ENCODE data around the gene SRSF12.
"Not testable (repeated sequence)": the region's sequence is repeated elsewhere in the genome, so short reads cannot be mapped to it uniquely, and the experiment has no call there.

SRSF12 gene

GRCh38 chr6:89073014-89073620 lies 44.8 kb downstream of the SRSF12 start:
- DNase-seq (ENCODE audit: low read depth in 1 of 2, low spot score in 1 of 2): no peak

- no peak for DNase-seq (ENCODE audit: low read depth in 1 of 2, low spot score in 1 of 2)
Observed at GRCh38 chr6:89071036-89071435, 46.8 kb downstream of the SRSF12 start.

- no peak for DNase-seq (ENCODE audit: low read depth in 1 of 2, low spot score in 1 of 2)
Observed at GRCh38 chr6:89069536-89070163, 48.2 kb downstream of the SRSF12 start.

GRCh38 chr6:89068695-89069094 lies 49.2 kb downstream of the SRSF12 start:
- DNase-seq (ENCODE audit: low read depth in 1 of 2, low spot score in 1 of 2): no peak

- DNase-seq (ENCODE audit: low read depth in 1 of 2, low spot score in 1 of 2): no peak
Observed at GRCh38 chr6:89067796-89068195, 50.1 kb downstream of the SRSF12 start.

GRCh38 chr6:89066940-89067646 lies 50.8 kb downstream of the SRSF12 start:
- no peak for DNase-seq (ENCODE audit: low read depth in 1 of 2, low spot score in 1 of 2)

- DNase-seq (ENCODE audit: low read depth in 1 of 2, low spot score in 1 of 2): not testable (repeated sequence)
Observed at GRCh38 chr6:89066121-89066520, 51.8 kb downstream of the SRSF12 start.

GRCh38 chr6:89064931-89065330 lies 52.9 kb downstream of the SRSF12 start:
- not testable (repeated sequence) for DNase-seq (ENCODE audit: low read depth in 1 of 2, low spot score in 1 of 2)

GRCh38 chr6:89063881-89064280 lies 54.0 kb downstream of the SRSF12 start:
- DNase-seq (ENCODE audit: low read depth in 1 of 2, low spot score in 1 of 2): no peak

- DNase-seq (ENCODE audit: low read depth in 1 of 2, low spot score in 1 of 2): no peak
Observed at GRCh38 chr6:89059227-89059626, 58.6 kb downstream of the SRSF12 start.

GRCh38 chr6:89058627-89059026 lies 59.2 kb downstream of the SRSF12 start:
- DNase-seq (ENCODE audit: low read depth in 1 of 2, low spot score in 1 of 2): no peak

GRCh38 chr6:89057759-89058158 lies 60.1 kb downstream of the SRSF12 start:
- DNase-seq (ENCODE audit: low read depth in 1 of 2, low spot score in 1 of 2): no peak

- no peak for DNase-seq (ENCODE audit: low read depth in 1 of 2, low spot score in 1 of 2)
Observed at GRCh38 chr6:89054208-89054607, 63.7 kb downstream of the SRSF12 start.

GRCh38 chr6:89051676-89052075 lies 66.2 kb downstream of the SRSF12 start:
- DNase-seq (ENCODE audit: low read depth in 1 of 2, low spot score in 1 of 2): no peak

GRCh38 chr6:89050697-89051096 lies 67.2 kb downstream of the SRSF12 start:
- no peak for DNase-seq (ENCODE audit: low read depth in 1 of 2, low spot score in 1 of 2)

GRCh38 chr6:89050155-89050554 lies 67.7 kb downstream of the SRSF12 start:
- DNase-seq (ENCODE audit: low read depth in 1 of 2, low spot score in 1 of 2): no peak

- DNase-seq (ENCODE audit: low read depth in 1 of 2, low spot score in 1 of 2): no peak
Observed at GRCh38 chr6:89048985-89049384, 68.9 kb downstream of the SRSF12 start.

GRCh38 chr6:89048288-89048923 lies 69.5 kb downstream of the SRSF12 start:
- DNase-seq (ENCODE audit: low read depth in 1 of 2, low spot score in 1 of 2): no peak

- no peak for DNase-seq (ENCODE audit: low read depth in 1 of 2, low spot score in 1 of 2)
Observed at GRCh38 chr6:89047473-89047872, 70.4 kb downstream of the SRSF12 start.
